KOPT-K1 (cell line): ENCODE data around the gene HIPK1.

ENCODE experiments used
- H3K27ac ChIP-seq: fragments of 200-600 bp; sonication (generic); 2 replicates; pipeline ENCODE4 v1.5.1; 2016; ENCODE audit warnings: antibody characterized with exemption, mild to moderate bottlenecking, low read depth, low read length; ENCODE audit not compliant: poor library complexity, severe bottlenecking
- H3K36me3 ChIP-seq: fragments of 200-600 bp; sonication (generic); 2 replicates; pipeline ENCODE4 v1.5.1; 2017; ENCODE audit warnings: antibody characterized with exemption, mild to moderate bottlenecking, low read length, moderate library complexity; ENCODE audit not compliant: insufficient read depth
- H3K9me3 ChIP-seq: fragments of 200-600 bp; sonication (generic); 2 replicates; pipeline ENCODE4 v1.5.1; 2017; ENCODE audit warnings: antibody characterized with exemption, low read length, mild to moderate bottlenecking; ENCODE audit not compliant: insufficient read depth, poor library complexity, severe bottlenecking

The HIPK1 gene

GRCh38 chr1:113929750-113930498 lies 800 bp downstream of the HIPK1 start:
- H3K36me3 ChIP-seq = peaks cover 10% of the 10 kb centered on the region; the same call in 1 of the 2 replicates
- H3K27ac ChIP-seq = peak overlapping the region; percentile 91
- H3K9me3 ChIP-seq = no peaks in the 10 kb centered on the region

GRCh38 chr1:113930499-113931161 lies 1.5 kb downstream of the HIPK1 start:
- Histone ChIP-seq H3K36me3 (peaks cover 10% of the 10 kb centered on the region; the same call in 1 of the 2 replicates), H3K27ac (peak overlapping the region; percentile 91), H3K9me3 (no peaks in the 10 kb centered on the region)

GRCh38 chr1:113931451-113931851 lies 2.3 kb downstream of the HIPK1 start:
- peak overlapping the region; percentile 91 for H3K27ac ChIP-seq
- H3K9me3 ChIP-seq = no peaks in the 10 kb centered on the region
- peaks cover 10% of the 10 kb centered on the region; the same call in 1 of the 2 replicates for H3K36me3 ChIP-seq

GRCh38 chr1:113934006-113934405 lies 4.9 kb downstream of the HIPK1 start:
- peak overlapping the region; percentile 91 for H3K27ac ChIP-seq
- no peaks in the 10 kb centered on the region for H3K9me3 ChIP-seq
- H3K36me3 ChIP-seq = peaks cover 10% of the 10 kb centered on the region; the same call in 1 of the 2 replicates

- Histone ChIP-seq H3K27ac (no peak overlapping the region), H3K36me3 (peaks cover 10% of the 10 kb centered on the region; the same call in 1 of the 2 replicates), H3K9me3 (no peaks in the 10 kb centered on the region)
These were observed 5.5 kb downstream of the HIPK1 start for GRCh38 chr1:113934511-113935055.

- H3K36me3 ChIP-seq = peaks cover 10% of the 10 kb centered on the region; the same call in 1 of the 2 replicates
- no peaks in the 10 kb centered on the region for H3K9me3 ChIP-seq
- no peak overlapping the region for H3K27ac ChIP-seq
These were observed 6.1 kb downstream of the HIPK1 start for GRCh38 chr1:113935176-113935575.

GRCh38 chr1:113935970-113936369 lies 6.8 kb downstream of the HIPK1 start:
- H3K36me3 ChIP-seq = peaks cover 18% of the 10 kb centered on the region
- no peak overlapping the region for H3K27ac ChIP-seq
- no peaks in the 10 kb centered on the region for H3K9me3 ChIP-seq

- Histone ChIP-seq H3K36me3 (peaks cover 26% of the 10 kb centered on the region), H3K27ac (peak overlapping the region; percentile 20), H3K9me3 (no peaks in the 10 kb centered on the region)
These were observed 8.0 kb downstream of the HIPK1 start for GRCh38 chr1:113937146-113937545.

- H3K27ac ChIP-seq = no peak overlapping the region
- no peaks in the 10 kb centered on the region for H3K9me3 ChIP-seq
- H3K36me3 ChIP-seq = peaks cover 36% of the 10 kb centered on the region
These were observed 9.1 kb downstream of the HIPK1 start for GRCh38 chr1:113938192-113938591.

- peaks cover 8% of the 10 kb centered on the region for H3K9me3 ChIP-seq
- peak overlapping the region; percentile 65 for H3K27ac ChIP-seq
- peaks cover 47% of the 10 kb centered on the region for H3K36me3 ChIP-seq
These were observed 11.5 kb downstream of the HIPK1 start for GRCh38 chr1:113940365-113941244.

- Histone ChIP-seq H3K27ac (peak overlapping the region; percentile 65), H3K9me3 (peaks cover 8% of the 10 kb centered on the region), H3K36me3 (peaks cover 47% of the 10 kb centered on the region)
These were observed 12.1 kb downstream of the HIPK1 start for GRCh38 chr1:113941245-113941559.

GRCh38 chr1:113942527-113942926 lies 13.4 kb downstream of the HIPK1 start:
- Histone ChIP-seq H3K36me3 (peaks cover 47% of the 10 kb centered on the region), H3K9me3 (peaks cover 8% of the 10 kb centered on the region), H3K27ac (no peak overlapping the region)

GRCh38 chr1:113943028-113943811 lies 14.1 kb downstream of the HIPK1 start:
- peaks cover 48% of the 10 kb centered on the region for H3K36me3 ChIP-seq
- H3K9me3 ChIP-seq = peaks cover 8% of the 10 kb centered on the region
- H3K27ac ChIP-seq = no peak overlapping the region

- peaks cover 8% of the 10 kb centered on the region for H3K9me3 ChIP-seq
- H3K36me3 ChIP-seq = peaks cover 57% of the 10 kb centered on the region
- peak overlapping the region; percentile 17 for H3K27ac ChIP-seq
These were observed 16.2 kb downstream of the HIPK1 start for GRCh38 chr1:113945329-113945728.
